ENCODE measurements around the gene ZNF283.

DNA sequence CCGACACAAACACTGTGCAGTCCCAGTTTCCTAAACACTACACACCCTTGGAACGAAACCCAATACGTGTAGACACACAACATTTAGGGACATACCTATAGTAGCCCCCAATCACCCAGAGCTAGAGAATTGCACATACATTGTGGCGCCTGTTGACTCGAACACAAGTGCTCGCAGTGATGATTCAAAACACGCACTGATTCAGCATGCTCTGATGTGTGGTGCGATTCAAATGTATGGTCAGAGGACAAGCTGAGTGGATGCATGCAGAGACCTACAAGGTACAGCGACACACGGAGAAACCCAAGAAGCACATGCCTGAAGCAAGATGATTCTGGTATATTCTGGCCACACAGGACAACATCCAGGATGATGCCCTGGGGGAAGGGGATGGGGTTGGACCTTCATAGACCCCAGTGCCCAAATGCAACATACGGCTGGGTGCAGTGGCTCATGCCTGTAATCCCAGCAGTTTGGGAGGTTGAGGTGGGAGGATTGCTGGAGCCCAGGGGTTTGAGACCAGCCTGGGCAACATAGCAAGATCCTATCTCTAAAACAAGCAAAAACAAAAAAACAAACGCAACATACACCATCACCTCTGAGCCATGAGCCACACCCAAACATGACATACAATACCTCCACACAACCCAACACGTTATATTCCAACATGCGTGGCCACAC is 45.4 kb upstream of the ZNF283 start:
- TF ChIP-seq, protein P1, sequence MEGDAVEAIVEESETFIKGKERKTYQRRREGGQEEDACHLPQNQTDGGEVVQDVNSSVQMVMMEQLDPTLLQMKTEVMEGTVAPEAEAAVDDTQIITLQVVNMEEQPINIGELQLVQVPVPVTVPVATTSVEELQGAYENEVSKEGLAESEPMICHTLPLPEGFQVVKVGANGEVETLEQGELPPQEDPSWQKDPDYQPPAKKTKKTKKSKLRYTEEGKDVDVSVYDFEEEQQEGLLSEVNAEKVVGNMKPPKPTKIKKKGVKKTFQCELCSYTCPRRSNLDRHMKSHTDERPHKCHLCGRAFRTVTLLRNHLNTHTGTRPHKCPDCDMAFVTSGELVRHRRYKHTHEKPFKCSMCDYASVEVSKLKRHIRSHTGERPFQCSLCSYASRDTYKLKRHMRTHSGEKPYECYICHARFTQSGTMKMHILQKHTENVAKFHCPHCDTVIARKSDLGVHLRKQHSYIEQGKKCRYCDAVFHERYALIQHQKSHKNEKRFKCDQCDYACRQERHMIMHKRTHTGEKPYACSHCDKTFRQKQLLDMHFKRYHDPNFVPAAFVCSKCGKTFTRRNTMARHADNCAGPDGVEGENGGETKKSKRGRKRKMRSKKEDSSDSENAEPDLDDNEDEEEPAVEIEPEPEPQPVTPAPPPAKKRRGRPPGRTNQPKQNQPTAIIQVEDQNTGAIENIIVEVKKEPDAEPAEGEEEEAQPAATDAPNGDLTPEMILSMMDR (conservative IDR thresholded peaks at IDR 0.05): no peak
- TF ChIP-seq ZFX (IDR thresholded peaks at IDR 0.05): no peak

Data from C4-2B (cell line).